BLaER1 treated with 17β-estradiol and CSF1 and Interleukin-3, amounts not matched to agents 10 nM and 100 nM (cell line): ENCODE results near the gene DIRAS1.

Experiments used
- H3K27ac ChIP-seq, 11 experiments: shearing (Covaris generic); formaldehyde crosslinking; 2 replicates each; pipeline ENCODE4 v1.8.1; 2022
- H3K27me3 ChIP-seq, 11 experiments: shearing (Covaris generic); formaldehyde crosslinking; 2 replicates each; pipeline ENCODE4 v1.8.1; 2022
- H3K36me3 ChIP-seq, 11 experiments: shearing (Covaris generic); formaldehyde crosslinking; 2 replicates each; pipeline ENCODE4 v1.8.1; 2022
- H3K4me1 ChIP-seq, 10 experiments: shearing (Covaris generic); formaldehyde crosslinking; 2 replicates each; pipeline ENCODE4 v1.8.1; 2022
- H3K4me2 ChIP-seq, 11 experiments: shearing (Covaris generic); formaldehyde crosslinking; 2 replicates each; pipeline ENCODE4 v1.8.1; 2022
- H3K4me3 ChIP-seq, 10 experiments: shearing (Covaris generic); formaldehyde crosslinking; 2 replicates each; pipeline ENCODE4 v1.8.1; 2022
- H3K9ac ChIP-seq, 11 experiments: shearing (Covaris generic); formaldehyde crosslinking; 2 replicates each; pipeline ENCODE4 v1.8.1; 2022
- H3K9me3 ChIP-seq, 11 experiments: shearing (Covaris generic); formaldehyde crosslinking; replicated peaks in 1 of 11; 2 replicates each; pipeline ENCODE4 v1.8.1; 2022
- H4K20me1 ChIP-seq, 11 experiments: shearing (Covaris generic); formaldehyde crosslinking; 2 replicates each; pipeline ENCODE4 v1.8.1; 2022
- Cebpa-rat ChIP-seq, 11 experiments: shearing (Covaris generic); IDR thresholded peaks; 2 replicates each; pipeline ENCODE4 v1.8.1; 2022

The DIRAS1 gene

GRCh38 chr19:2703077-2703437 lies 18.1 kb downstream of the DIRAS1 start:
- Histone ChIP-seq H3K27ac (peak overlapping the region in 5 of 11 experiments; percentile 11 to 52 (median 39); a peak in 7 of 22 replicates), H3K4me1 (peaks cover 34 to 49% (median 43%) of the 10 kb centered on the region in 10 experiments), H3K9ac (no peak overlapping the region), H3K9me3 (no peaks in the 10 kb centered on the region), H4K20me1 (peaks cover 0 to 18% (median 0%) of the 10 kb centered on the region in 11 experiments; a peak in 3 of 22 replicates), H3K4me2 (peak overlapping the region in 9 of 11 experiments; percentile 1 to 80 (median 38); a peak in 12 of 22 replicates), H3K4me3 (peak overlapping the region in 2 of 10 experiments; percentile 17 to 54; a peak in 3 of 20 replicates), H3K36me3 (no peaks in the 10 kb centered on the region), H3K27me3 (no peaks in the 10 kb centered on the region)
- TF ChIP-seq Cebpa-rat (IDR thresholded peaks at IDR 0.05), result no peak

GRCh38 chr19:2702170-2703076 lies 18.7 kb downstream of the DIRAS1 start, which contains the start of gene GNG7:
Gene GNG7 (minus strand): TSS chr19:2702694. CDS start chr19:2520688, 182,006 bp downstream.
- H3K27ac ChIP-seq, result peak within 1 kb of the TSS; percentile 56 to 76 (median 67); a peak in 21 of 22 replicates
- H3K36me3 ChIP-seq, result no peaks in the 10 kb centered on the region
- H3K4me1 ChIP-seq, result peaks cover 40 to 56% (median 49%) of the 10 kb centered on the region in 10 experiments
- peak within 1 kb of the TSS; percentile 77 to 99 (median 93) for H3K4me2 ChIP-seq
- no peak for TF ChIP-seq Cebpa-rat (IDR thresholded peaks at IDR 0.05)
- peak within 1 kb of the TSS; percentile 75 to 86 (median 83) for H3K9ac ChIP-seq
- no peaks in the 10 kb centered on the region for H3K27me3 ChIP-seq
- H4K20me1 ChIP-seq, result peaks cover 0 to 18% (median 0%) of the 10 kb centered on the region in 11 experiments; a peak in 3 of 22 replicates
- H3K4me3 ChIP-seq, result peak within 1 kb of the TSS; percentile 68 to 85 (median 75)
- no peaks in the 10 kb centered on the region for H3K9me3 ChIP-seq

- peak overlapping the region; percentile 75 to 86 (median 83); a peak in 21 of 22 replicates for H3K9ac ChIP-seq
- H3K4me3 ChIP-seq, result peak overlapping the region; percentile 68 to 85 (median 75)
- no peaks in the 10 kb centered on the region for H3K36me3 ChIP-seq
- H3K27ac ChIP-seq, result peak overlapping the region in 8 of 11 experiments; percentile 18 to 76 (median 68); a peak in 13 of 22 replicates
- H3K9me3 ChIP-seq, result no peaks in the 10 kb centered on the region
- no peaks in the 10 kb centered on the region for H3K27me3 ChIP-seq
- peaks cover 49 to 64% (median 56%) of the 10 kb centered on the region in 10 experiments for H3K4me1 ChIP-seq
- peak overlapping the region; percentile 77 to 99 (median 93) for H3K4me2 ChIP-seq
- peaks cover 0 to 18% (median 0%) of the 10 kb centered on the region in 11 experiments; a peak in 3 of 22 replicates for H4K20me1 ChIP-seq
- TF ChIP-seq Cebpa-rat (IDR thresholded peaks at IDR 0.05), result no peak
Measured at GRCh38 chr19:2701361-2702169, 19.6 kb downstream of the DIRAS1 start.

GRCh38 chr19:2700660-2701360 lies 20.4 kb downstream of the DIRAS1 start:
- peak overlapping the region; percentile 68 to 85 (median 75) for H3K4me3 ChIP-seq
- H4K20me1 ChIP-seq, result peaks cover 0 to 18% (median 0%) of the 10 kb centered on the region in 11 experiments; a peak in 3 of 22 replicates
- H3K27ac ChIP-seq, result peak overlapping the region in 5 of 11 experiments; percentile 2 to 66 (median 18); a peak in 5 of 22 replicates
- no peaks in the 10 kb centered on the region for H3K9me3 ChIP-seq
- H3K4me1 ChIP-seq, result peaks cover 55 to 71% (median 64%) of the 10 kb centered on the region in 10 experiments
- peak overlapping the region; percentile 28 to 86 (median 83); a peak in 18 of 22 replicates for H3K9ac ChIP-seq
- TF ChIP-seq Cebpa-rat (IDR thresholded peaks at IDR 0.05), result no peak
- peak overlapping the region; percentile 77 to 99 (median 93) for H3K4me2 ChIP-seq
- H3K36me3 ChIP-seq, result no peaks in the 10 kb centered on the region
- H3K27me3 ChIP-seq, result no peaks in the 10 kb centered on the region

- peak overlapping the region in 8 of 11 experiments; percentile 3 to 67 (median 50); a peak in 10 of 22 replicates for H3K9ac ChIP-seq
- no peaks in the 10 kb centered on the region for H3K36me3 ChIP-seq
- H3K4me2 ChIP-seq, result peak overlapping the region; percentile 77 to 99 (median 93)
- H3K27ac ChIP-seq, result peak overlapping the region in 8 of 11 experiments; percentile 19 to 99 (median 95); a peak in 12 of 22 replicates
- H3K27me3 ChIP-seq, result no peaks in the 10 kb centered on the region
- peaks cover 0 to 18% (median 0%) of the 10 kb centered on the region in 11 experiments; a peak in 3 of 22 replicates for H4K20me1 ChIP-seq
- H3K4me1 ChIP-seq, result peaks cover 68 to 83% (median 76%) of the 10 kb centered on the region in 10 experiments
- peak overlapping the region in 6 of 10 experiments; percentile 3 to 79 (median 41); a peak in 6 of 20 replicates for H3K4me3 ChIP-seq
- H3K9me3 ChIP-seq, result no peaks in the 10 kb centered on the region
- no peak for TF ChIP-seq Cebpa-rat (IDR thresholded peaks at IDR 0.05)
Measured at GRCh38 chr19:2699413-2700140, 21.6 kb downstream of the DIRAS1 start.

GRCh38 chr19:2694196-2694595 lies 27.0 kb downstream of the DIRAS1 start:
- H3K27me3 ChIP-seq, result no peaks in the 10 kb centered on the region

More at GRCh38 chr19:2694196-2694595, 27.0 kb downstream of the DIRAS1 start:
- H3K27ac ChIP-seq, result peak overlapping the region in 10 of 11 experiments; percentile 71 to 99 (median 94); a peak in 20 of 22 replicates
- H3K4me3 ChIP-seq, result peak overlapping the region in 4 of 10 experiments; percentile 8 to 44 (median 24); a peak in 5 of 20 replicates
- H4K20me1 ChIP-seq, result no peaks in the 10 kb centered on the region
- peak overlapping the region; percentile 60 to 89 (median 84); a peak in 20 of 22 replicates for H3K9ac ChIP-seq
- H3K4me2 ChIP-seq, result peak overlapping the region; percentile 74 to 99 (median 91)
- H3K9me3 ChIP-seq, result peaks cover 0 to 29% (median 10%) of the 10 kb centered on the region in 11 experiments; a peak in 14 of 22 replicates
- peaks cover 0 to 36% (median 26%) of the 10 kb centered on the region in 11 experiments; a peak in 17 of 22 replicates for H3K36me3 ChIP-seq
- TF ChIP-seq Cebpa-rat (IDR thresholded peaks at IDR 0.05), result no peak
- H3K4me1 ChIP-seq, result peaks cover 57 to 77% (median 66%) of the 10 kb centered on the region in 10 experiments
